Measurements from ENCODE around the gene TAOK3.

The TAOK3 gene

GRCh38 chr12:118337194-118337838, 35.4 kb downstream of the TAOK3 start:
- no peak for FAIRE-seq
- TF ChIP-seq CTCF (IDR thresholded peaks at IDR 0.05; ENCODE audit: insufficient read depth, missing control alignments): no peak
- no peak for DNase-seq (ENCODE audit: insufficient read length, low spot score)

GRCh38 chr12:118336123-118336522, 36.6 kb downstream of the TAOK3 start:
- FAIRE-seq: no peak
- no peak for TF ChIP-seq CTCF (IDR thresholded peaks at IDR 0.05; ENCODE audit: insufficient read depth, missing control alignments)
- no peak for DNase-seq (ENCODE audit: insufficient read length, low spot score)

- FAIRE-seq: no peak
- TF ChIP-seq CTCF (IDR thresholded peaks at IDR 0.05; ENCODE audit: insufficient read depth, missing control alignments): no peak
- DNase-seq (ENCODE audit: insufficient read length, low spot score): no peak
Measured at GRCh38 chr12:118334939-118335567, 37.7 kb downstream of the TAOK3 start.

- FAIRE-seq: no peak
- no peak for TF ChIP-seq CTCF (IDR thresholded peaks at IDR 0.05; ENCODE audit: insufficient read depth, missing control alignments)
- no peak for DNase-seq (ENCODE audit: insufficient read length, low spot score)
Measured at GRCh38 chr12:118334241-118334640, 38.5 kb downstream of the TAOK3 start.

- FAIRE-seq: no peak
- no peak for DNase-seq (ENCODE audit: insufficient read length, low spot score)
- TF ChIP-seq CTCF (IDR thresholded peaks at IDR 0.05; ENCODE audit: insufficient read depth, missing control alignments): no peak
Measured at GRCh38 chr12:118332511-118332910, 40.2 kb downstream of the TAOK3 start.

GRCh38 chr12:118330421-118331018, 42.2 kb downstream of the TAOK3 start:
- DNase-seq (ENCODE audit: insufficient read length, low spot score): no peak
- FAIRE-seq: no peak
- no peak for TF ChIP-seq CTCF (IDR thresholded peaks at IDR 0.05; ENCODE audit: insufficient read depth, missing control alignments)

All from D721Med (cell line).